Right ventricle myocardium superior (tissue), 1 donor: Measurements from ENCODE around the gene FMOD. TPM values are rescaled to one million over a fixed set of nuclear protein-coding genes. Genes with fewer than 3 reads are reported as not detected.

ENCODE experiments used
- ATAC-seq: fragments of 200-7000 bp; cut with Tn5 transposase; one replicate; pipeline ENCODE4 v1.9.1; 2020; ENCODE audit warnings: mild to moderate bottlenecking; ENCODE audit not compliant: poor library complexity
- DNase-seq: peaks from one replicate; pipeline ENCODE4 v3.0.0-alpha.2; 2020
- intact Hi-C: fragments of 100-400 bp; cut with DNase I; formaldehyde crosslinking; loops from one replicate; pipeline ENCODE4 v1.11.2; 2022
- total RNA-seq: library from RNA; stranded (reverse); fragmentation: NEBNext Ultra II Directional; extraction: Animal tissue kit (Norgen Biotek cat#: 25700); gene quantifications from one replicate; pipeline ENCODE4 v1.2.1, GENCODE V29; 2021
- donor health status: DM: no; HTN: yes; CAD: no; lungs with severe emphysema.

FMOD gene
- total RNA-seq, 1 donor from 2014 or later: 5.9 TPM

GRCh38 chr1:203335503-203335902 lies 15.4 kb downstream of the FMOD start:
- intact Hi-C loops: no loop called here
- ATAC-seq (no peak), DNase-seq (no peak)

GRCh38 chr1:203331224-203331623 lies 19.7 kb downstream of the FMOD start:
- DNase-seq (no peak), ATAC-seq (no peak)
- intact Hi-C loops: no loop called here

DNA sequence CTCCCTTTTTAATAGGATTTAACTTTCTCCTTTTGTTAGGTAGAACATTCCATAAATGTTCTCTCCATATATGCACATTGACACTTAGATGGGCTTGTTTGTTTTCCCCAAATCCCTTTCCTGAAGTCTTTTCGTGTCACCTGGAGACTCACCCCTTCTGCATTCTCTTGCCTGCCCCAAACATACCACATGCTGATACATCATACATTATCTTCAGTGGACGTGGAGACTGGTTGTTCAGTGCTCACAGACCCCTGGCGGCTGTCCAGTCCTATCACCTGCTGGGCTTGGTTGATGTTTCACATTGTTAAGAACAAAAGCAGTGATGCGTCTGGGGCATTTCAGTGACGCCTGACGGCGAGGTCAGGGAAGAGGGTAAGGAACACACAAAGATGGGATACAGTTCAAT lies 22.2 kb downstream of the FMOD start:
- ATAC-seq: no peak
- intact Hi-C loops: no loop called here
- DNase-seq: no peak

DNA sequence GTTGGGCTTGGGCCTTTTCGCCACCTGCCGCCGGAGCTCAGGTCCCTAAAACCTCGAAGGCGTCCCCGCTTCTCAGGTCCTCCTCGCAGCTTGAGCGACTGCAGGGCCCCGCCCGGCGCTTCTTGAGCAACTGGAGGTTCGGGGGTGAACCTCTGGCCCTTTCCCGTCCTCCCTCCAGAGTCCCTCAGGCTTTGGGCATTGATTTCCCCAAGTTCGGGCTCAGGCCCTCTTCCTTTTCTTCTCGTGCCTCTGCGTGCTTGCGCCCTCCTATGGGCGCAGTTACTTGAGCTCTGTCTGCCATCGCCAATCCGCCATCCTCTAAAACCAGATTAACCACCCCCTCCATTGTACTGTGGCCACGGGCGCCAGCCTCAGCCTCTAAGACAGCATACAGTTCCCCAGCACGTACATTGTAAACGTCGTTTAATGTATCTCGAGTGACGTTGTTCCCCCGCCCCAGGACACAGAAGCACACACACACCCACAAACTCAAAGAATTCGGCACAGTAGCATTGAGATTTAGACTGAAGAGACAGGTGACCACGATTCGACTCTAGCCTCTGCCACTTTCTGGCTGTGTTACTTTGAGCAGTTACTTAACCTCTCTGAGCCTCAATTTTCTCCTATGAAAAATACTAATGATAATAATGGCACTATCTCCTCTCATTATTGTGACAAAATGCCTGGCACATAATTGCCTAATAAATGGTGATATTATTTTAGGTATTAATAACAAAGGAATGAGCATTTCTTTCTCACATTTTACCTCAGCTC lies 23.1 kb downstream of the FMOD start:
- ATAC-seq: peak; percentile 65
- intact Hi-C loops: no loop called here
- DNase-seq: no peak

- ATAC-seq: peak; percentile 93
- peak; percentile 97 for DNase-seq
- intact Hi-C loops: no loop called here
Measured at GRCh38 chr1:203326830-203327683, 23.9 kb downstream of the FMOD start.

GRCh38 chr1:203325418-203326091 lies 25.4 kb downstream of the FMOD start:
- peak; percentile 87 for DNase-seq
- peak; percentile 2 for ATAC-seq
- intact Hi-C loops: no loop called here

DNA sequence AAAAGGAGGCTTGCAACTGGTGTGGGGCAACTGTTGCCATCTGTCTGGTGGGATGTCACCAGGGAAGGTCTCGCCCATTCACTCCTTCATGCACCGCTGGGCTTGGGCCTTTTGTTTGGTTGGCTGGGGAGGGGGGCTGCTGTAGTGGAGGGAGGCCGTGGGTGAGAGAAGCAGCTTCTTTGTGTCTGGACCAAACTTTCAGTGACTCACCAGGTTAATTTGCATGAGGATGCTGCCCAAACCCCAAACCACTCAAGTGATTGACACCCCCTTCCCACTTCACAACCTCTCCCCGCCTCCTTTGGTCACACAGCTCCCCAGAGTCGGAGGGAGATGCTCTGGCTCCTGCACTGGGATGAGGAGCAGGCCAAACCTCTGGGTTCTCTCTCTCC lies 25.9 kb downstream of the FMOD start:
- ATAC-seq: no peak
- intact Hi-C loops: no loop called here
- DNase-seq: no peak

DNA sequence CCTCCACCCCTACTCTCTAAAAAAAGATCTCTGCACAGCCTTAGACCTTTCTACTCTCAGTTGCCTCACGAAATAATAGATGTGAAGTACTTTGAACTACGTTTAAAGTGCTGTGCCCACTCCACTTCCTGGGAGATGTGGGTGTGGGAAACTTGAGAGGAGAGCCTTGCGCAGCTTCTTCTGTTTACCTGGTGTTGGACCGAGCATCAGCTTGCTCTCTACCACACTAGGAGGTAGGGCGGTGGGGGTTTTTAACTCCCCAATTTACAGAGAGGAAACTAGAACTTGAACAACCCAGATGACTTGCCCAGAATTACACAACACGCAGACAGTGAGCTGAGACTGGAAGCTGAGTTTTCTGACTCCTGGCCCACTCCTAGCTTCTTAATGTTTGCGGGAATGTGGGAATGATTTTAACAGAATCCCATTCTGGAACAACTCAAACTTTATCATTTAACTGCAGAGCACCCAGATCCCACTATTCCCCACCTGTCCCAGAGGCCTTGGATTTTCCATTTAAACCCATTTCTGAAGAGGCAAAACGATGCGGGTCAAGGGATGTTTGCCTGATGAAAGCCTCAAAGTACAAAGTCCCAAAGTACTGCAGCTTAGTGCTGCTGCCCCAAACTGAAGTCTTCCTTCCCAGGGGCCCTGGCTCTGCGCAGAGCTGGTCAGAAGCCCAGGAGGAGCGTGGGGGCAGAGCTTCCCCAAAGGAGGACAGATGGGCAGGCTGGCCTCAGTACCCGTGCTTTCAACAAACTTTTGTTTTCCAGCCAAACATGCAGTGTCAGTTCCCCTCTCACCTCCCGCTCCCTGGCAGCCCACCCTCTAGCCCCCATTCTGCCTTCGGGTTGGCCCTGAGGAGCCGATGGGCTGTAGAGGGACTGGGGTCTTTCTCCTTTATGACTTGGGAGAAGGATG lies 26.6 kb downstream of the FMOD start:
- intact Hi-C loops: no loop called here
- DNase-seq: peak; percentile 61
- ATAC-seq: no peak

DNA sequence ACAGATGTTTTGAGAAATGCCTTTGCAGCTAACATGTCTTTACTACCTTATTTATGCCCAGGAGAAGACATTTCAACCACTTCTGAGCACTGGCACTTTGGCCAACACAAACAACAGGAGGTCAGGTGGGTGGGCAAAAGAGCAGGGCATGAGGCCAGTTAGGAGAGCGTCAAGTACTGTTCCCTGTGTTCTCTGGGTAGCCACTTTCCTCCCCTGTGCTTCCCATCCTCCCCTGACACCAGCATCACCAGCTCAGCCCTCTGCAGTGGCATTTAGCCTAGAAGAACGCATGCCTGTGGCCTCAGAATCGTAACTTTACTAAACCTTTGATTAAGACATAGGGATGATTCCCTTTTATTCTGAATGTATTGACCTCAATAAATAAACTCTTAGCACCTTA lies 27.3 kb downstream of the FMOD start:
- DNase-seq (no peak), ATAC-seq (no peak)
- intact Hi-C loops: no loop called here

DNA sequence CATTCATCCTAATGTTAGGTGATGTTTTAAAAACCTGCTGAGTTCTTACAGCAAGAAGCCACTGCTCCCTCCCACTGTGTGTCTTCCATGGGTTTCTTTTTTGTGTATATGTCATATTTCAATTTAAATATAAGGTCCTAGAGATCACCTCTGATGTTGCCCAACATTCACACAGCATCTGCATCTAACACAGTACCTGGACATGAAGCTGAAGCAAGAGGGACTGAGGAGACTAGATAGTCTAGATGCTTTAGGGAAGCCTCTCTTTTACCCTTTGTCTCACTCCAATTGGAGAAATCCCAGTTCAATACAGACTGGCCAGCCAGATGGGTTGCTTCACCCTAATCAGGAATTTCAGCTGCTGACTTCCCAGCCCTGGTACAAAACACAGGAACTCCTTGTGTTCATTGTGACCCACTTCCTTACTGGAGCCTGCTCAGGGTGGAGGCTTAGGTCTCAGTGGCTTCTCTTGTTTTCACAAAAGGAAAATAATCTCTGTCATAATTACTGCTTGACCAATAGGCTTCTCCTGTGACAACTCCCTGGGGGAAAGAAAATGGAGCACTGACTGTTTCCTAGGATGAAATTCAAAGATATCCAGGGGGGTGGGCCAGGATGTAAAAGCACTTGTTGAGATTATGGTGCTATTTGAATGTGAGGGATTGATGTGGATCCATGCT lies 28.3 kb downstream of the FMOD start:
- DNase-seq (no peak), ATAC-seq (peak; percentile 39)
- intact Hi-C loops: no loop called here

DNA sequence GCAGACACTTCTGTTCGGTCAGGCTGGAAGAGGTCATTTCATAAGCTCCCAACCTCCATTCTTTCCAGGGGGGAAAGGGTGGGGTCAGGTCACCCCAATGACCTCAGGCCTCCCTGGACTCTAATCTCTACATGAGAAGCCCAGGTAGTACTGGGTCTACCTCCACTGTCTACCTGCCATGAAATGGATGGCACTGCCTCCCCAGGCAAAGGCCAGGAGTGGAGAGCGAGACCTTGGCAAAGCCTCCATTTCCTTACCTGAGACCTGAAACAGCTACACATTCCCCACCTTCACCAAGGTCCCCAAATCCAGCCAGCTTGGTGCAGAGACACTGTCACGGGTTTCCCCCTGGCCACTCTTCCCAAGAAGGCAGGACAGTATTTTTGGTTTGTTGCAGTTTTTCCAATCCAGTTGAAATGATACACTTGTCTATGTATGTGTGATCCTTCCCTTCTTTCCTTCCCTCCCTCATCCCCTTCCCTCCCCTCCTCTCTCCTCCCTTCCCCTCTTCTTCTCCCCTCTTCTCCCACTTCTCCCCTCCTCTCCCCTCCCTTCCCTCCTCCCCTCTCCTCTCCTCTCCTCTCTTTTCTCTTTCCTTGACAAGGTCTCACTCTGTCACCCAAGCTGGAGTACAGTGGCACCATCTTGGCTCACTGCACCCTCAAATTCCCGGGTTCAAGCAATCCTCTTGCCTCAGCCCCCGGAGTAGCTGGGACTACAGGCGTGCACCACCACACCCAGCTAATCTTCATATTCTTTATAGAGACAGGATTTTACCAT lies 29.5 kb downstream of the FMOD start:
- ATAC-seq (no peak), DNase-seq (no peak)
- intact Hi-C loops: no loop called here

- DNase-seq (peak; percentile 63), ATAC-seq (peak; percentile 3)
- intact Hi-C loops: no loop called here
Measured at GRCh38 chr1:203320591-203321272, 30.2 kb downstream of the FMOD start.

GRCh38 chr1:203318229-203318517 lies 32.7 kb downstream of the FMOD start:
- no peak for DNase-seq
- intact Hi-C loops: no loop called here
- ATAC-seq: no peak

DNA sequence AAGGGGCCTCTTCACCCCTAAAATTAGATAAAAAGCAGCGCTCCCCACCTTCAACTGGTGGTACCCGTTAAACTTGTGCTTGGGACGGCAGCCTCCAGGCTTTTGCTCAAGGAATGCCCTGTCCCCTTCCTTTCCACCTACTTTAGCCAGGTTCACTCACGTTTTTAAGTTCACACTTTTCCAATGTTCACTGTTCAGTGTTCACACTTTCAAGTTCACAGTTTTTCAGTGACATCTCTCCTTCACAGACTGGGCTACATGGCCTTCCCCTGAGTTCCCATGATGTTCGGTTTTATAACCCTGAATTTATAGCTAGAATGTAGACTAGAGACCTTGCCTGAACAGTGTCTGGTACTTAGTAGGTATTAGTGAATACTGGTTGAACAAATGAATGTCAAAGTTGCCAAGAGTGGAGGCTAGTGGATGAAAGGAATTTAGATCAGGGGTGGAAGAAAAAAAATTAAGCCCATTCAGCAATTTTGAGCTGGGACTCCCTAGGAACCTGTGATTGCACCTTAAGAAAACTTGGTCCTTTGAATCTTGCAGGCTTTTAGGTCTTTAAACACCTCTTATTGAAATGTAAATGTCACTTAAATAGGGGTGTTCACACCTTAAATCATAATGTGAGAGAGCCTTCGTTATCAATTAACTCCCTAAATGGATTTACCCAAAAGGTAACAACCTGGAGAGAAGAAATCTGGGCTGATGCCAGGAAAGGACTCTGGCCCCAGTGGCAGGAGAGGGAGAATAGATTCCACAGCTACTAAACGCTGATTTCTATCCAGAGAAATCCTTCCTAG lies 33.3 kb downstream of the FMOD start:
- ATAC-seq: no peak
- DNase-seq: no peak
- intact Hi-C loops: no loop called here

DNA sequence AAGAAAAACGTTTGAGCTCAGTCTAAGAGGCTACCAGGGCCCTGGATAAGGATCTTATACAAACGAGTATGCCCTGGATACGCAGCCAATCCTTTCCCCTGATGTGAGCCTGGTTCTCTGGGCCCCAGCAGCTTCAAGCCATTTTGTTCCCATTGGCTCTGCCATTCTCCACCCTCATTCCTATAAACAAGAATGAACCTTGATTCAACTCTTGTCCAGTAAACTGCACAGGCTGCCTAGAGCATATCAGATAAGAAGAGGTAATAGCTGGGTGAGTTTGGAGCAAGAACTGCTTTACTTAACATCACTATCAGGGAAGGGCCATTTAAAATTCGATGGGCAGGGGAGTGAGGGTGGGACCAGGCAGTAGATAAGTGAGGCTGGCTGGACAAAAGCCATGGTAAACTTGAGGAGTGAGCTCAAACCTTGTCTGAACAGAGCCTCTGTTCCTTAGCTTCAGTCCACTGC lies 34.3 kb downstream of the FMOD start:
- intact Hi-C loops: no loop called here
- ATAC-seq (peak; percentile 38), DNase-seq (no peak)
